HEK293 (cell line): ENCODE data around the gene ARHGAP24.

Source experiments
- CTCF ChIP-seq: fragments of 450-650 bp; formaldehyde crosslinking; IDR thresholded peaks from 2 replicates; pipeline ENCODE4 v1.5.1; 2016; ENCODE audit warnings: missing biosample characterization, missing genetic modification characterization
- MYNN ChIP-seq: fragments of 450-650 bp; formaldehyde crosslinking; IDR thresholded peaks from 2 replicates; pipeline ENCODE4 v1.5.1; 2016; ENCODE audit warnings: missing biosample characterization, missing genetic modification characterization, borderline replicate concordance
- ZNF121 ChIP-seq: fragments of 450-650 bp; formaldehyde crosslinking; IDR thresholded peaks from 2 replicates; pipeline ENCODE4 v1.5.1; 2016; ENCODE audit warnings: missing biosample characterization, missing genetic modification characterization
- ZNF221 ChIP-seq: fragments of 450-650 bp; formaldehyde crosslinking; IDR thresholded peaks from 2 replicates; pipeline ENCODE4 v1.5.1; 2017; ENCODE audit warnings: missing biosample characterization, missing genetic modification characterization, borderline replicate concordance
- TF ChIP-seq, protein P1 (sequence below): fragments of 450-650 bp; IDR thresholded peaks from 2 replicates; pipeline ENCODE4 v1.5.1; 2018; ENCODE audit warnings: missing biosample characterization, mild to moderate bottlenecking, missing genetic modification characterization
- TF ChIP-seq, protein P2 (sequence below): fragments of 450-650 bp; formaldehyde crosslinking; IDR thresholded peaks from 2 replicates; pipeline ENCODE4 v1.5.1; 2016; ENCODE audit warnings: missing biosample characterization, missing genetic modification characterization

- TF ChIP-seq, protein P1, sequence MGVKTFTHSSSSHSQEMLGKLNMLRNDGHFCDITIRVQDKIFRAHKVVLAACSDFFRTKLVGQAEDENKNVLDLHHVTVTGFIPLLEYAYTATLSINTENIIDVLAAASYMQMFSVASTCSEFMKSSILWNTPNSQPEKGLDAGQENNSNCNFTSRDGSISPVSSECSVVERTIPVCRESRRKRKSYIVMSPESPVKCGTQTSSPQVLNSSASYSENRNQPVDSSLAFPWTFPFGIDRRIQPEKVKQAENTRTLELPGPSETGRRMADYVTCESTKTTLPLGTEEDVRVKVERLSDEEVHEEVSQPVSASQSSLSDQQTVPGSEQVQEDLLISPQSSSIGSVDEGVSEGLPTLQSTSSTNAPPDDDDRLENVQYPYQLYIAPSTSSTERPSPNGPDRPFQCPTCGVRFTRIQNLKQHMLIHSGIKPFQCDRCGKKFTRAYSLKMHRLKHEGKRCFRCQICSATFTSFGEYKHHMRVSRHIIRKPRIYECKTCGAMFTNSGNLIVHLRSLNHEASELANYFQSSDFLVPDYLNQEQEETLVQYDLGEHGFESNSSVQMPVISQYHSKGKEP, result no peak
- TF ChIP-seq, protein P2, sequence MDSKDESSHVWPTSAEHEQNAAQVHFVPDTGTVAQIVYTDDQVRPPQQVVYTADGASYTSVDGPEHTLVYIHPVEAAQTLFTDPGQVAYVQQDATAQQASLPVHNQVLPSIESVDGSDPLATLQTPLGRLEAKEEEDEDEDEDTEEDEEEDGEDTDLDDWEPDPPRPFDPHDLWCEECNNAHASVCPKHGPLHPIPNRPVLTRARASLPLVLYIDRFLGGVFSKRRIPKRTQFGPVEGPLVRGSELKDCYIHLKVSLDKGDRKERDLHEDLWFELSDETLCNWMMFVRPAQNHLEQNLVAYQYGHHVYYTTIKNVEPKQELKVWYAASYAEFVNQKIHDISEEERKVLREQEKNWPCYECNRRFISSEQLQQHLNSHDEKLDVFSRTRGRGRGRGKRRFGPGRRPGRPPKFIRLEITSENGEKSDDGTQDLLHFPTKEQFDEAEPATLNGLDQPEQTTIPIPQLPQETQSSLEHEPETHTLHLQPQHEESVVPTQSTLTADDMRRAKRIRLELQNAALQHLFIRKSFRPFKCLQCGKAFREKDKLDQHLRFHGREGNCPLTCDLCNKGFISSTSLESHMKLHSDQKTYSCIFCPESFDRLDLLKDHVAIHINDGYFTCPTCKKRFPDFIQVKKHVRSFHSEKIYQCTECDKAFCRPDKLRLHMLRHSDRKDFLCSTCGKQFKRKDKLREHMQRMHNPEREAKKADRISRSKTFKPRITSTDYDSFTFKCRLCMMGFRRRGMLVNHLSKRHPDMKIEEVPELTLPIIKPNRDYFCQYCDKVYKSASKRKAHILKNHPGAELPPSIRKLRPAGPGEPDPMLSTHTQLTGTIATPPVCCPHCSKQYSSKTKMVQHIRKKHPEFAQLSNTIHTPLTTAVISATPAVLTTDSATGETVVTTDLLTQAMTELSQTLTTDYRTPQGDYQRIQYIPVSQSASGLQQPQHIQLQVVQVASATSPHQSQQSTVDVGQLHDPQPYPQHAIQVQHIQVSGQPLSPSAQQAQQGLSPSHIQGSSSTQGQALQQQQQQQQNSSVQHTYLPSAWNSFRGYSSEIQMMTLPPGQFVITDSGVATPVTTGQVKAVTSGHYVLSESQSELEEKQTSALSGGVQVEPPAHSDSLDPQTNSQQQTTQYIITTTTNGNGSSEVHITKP (tag by site-specific recombination), result no peak
- TF ChIP-seq ZNF121, result no peak
- TF ChIP-seq CTCF, result no peak
- TF ChIP-seq MYNN, result no peak
- TF ChIP-seq ZNF221 (tag by site-specific recombination), result no peak
These were observed 261.6 kb downstream of the ARHGAP24 start for GRCh38 chr4:85736571-85736970.
